Activated naive CD8-positive, alpha-beta T cell treated with anti-CD3 and anti-CD28 coated beads for 36 hours (primary cell): ENCODE data around the gene USF1. TPM values are rescaled to one million over a fixed set of nuclear protein-coding genes. Genes with fewer than 3 reads are reported as not detected.
"Not testable (repeated sequence)": the region's sequence is repeated elsewhere in the genome, so short reads cannot be mapped to it uniquely, and the experiment has no call there.

Experiments
- DNase-seq: peaks from one replicate; pipeline ENCODE4 v3.0.0; 2021
- H3K27ac Mint-ChIP-seq: one replicate; pipeline ENCODE4 v1.8.0; 2022; ENCODE audit warnings: mild to moderate bottlenecking, moderate library complexity, mixed read lengths
- H3K27me3 Mint-ChIP-seq: one replicate; pipeline ENCODE4 v1.8.0; 2022; ENCODE audit warnings: mild to moderate bottlenecking, mixed read lengths
- H3K36me3 Mint-ChIP-seq: one replicate; pipeline ENCODE4 v1.8.0; 2021; ENCODE audit warnings: mild to moderate bottlenecking, mixed read lengths
- H3K4me1 Mint-ChIP-seq: one replicate; pipeline ENCODE4 v1.8.0; 2021; ENCODE audit warnings: mixed read lengths
- H3K4me3 Mint-ChIP-seq: one replicate; pipeline ENCODE4 v1.8.0; 2022; ENCODE audit warnings: mild to moderate bottlenecking, moderate library complexity, mixed read lengths
- H3K9me3 Mint-ChIP-seq: one replicate; pipeline ENCODE4 v1.8.0; 2022; ENCODE audit warnings: mixed read lengths
- total RNA-seq, 2 experiments: library from RNA; stranded (reverse); gene quantifications; one replicate each; pipeline ENCODE4 v1.2.3, GENCODE V29; 2021

USF1 gene
- total RNA-seq, 2 experiments from 2014 or later, result 57.0 to 62.0 TPM

GRCh38 chr1:161069241-161069640 lies 23.5 kb upstream of the USF1 start:
- Mint-ChIP-seq H3K4me3 (peak overlapping the region; percentile 95), H3K27ac (peak overlapping the region; percentile 96), H3K36me3 (peaks cover 35% of the 10 kb centered on the region), H3K4me1 (peaks cover 58% of the 10 kb centered on the region), H3K9me3 (peaks cover 3% of the 10 kb centered on the region), H3K27me3 (no peaks in the 10 kb centered on the region)
- DNase-seq, result no peak

- peaks cover 41% of the 10 kb centered on the region for H3K36me3 Mint-ChIP-seq
- DNase-seq, result peak; percentile 87
- peak overlapping the region; percentile 96 for H3K27ac Mint-ChIP-seq
- peaks cover 64% of the 10 kb centered on the region for H3K4me1 Mint-ChIP-seq
- peak overlapping the region; percentile 95 for H3K4me3 Mint-ChIP-seq
- H3K9me3 Mint-ChIP-seq, result peaks cover 3% of the 10 kb centered on the region
- no peaks in the 10 kb centered on the region for H3K27me3 Mint-ChIP-seq
Observed at GRCh38 chr1:161068306-161069234, 22.8 kb upstream of the USF1 start.

- Mint-ChIP-seq H3K4me1 (peaks cover 70% of the 10 kb centered on the region), H3K27me3 (no peaks in the 10 kb centered on the region), H3K4me3 (peak overlapping the region; percentile 95), H3K9me3 (peaks cover 3% of the 10 kb centered on the region), H3K36me3 (peaks cover 58% of the 10 kb centered on the region), H3K27ac (peak overlapping the region; percentile 96)
- DNase-seq, result no peak
Observed at GRCh38 chr1:161066694-161067093, 20.9 kb upstream of the USF1 start.

- not testable (repeated sequence) for DNase-seq, H3K27ac Mint-ChIP-seq, H3K9me3 Mint-ChIP-seq, H3K27me3 Mint-ChIP-seq
- Mint-ChIP-seq H3K36me3 (peaks cover 65% of the 10 kb centered on the region), H3K4me3 (peak overlapping the region; percentile 25), H3K4me1 (peaks cover 68% of the 10 kb centered on the region)
Observed at GRCh38 chr1:161065681-161066080, 19.9 kb upstream of the USF1 start.

- Mint-ChIP-seq H3K36me3 (peaks cover 72% of the 10 kb centered on the region), H3K4me3 (peak overlapping the region; percentile 55), H3K27ac (peak overlapping the region; percentile 64), H3K4me1 (peaks cover 74% of the 10 kb centered on the region)
- H3K9me3 Mint-ChIP-seq, DNase-seq, H3K27me3 Mint-ChIP-seq: not testable (repeated sequence)
Observed at GRCh38 chr1:161063936-161064335, 18.2 kb upstream of the USF1 start.

- Mint-ChIP-seq H3K27ac (peak overlapping the region; percentile 82), H3K4me1 (peaks cover 61% of the 10 kb centered on the region), H3K36me3 (peaks cover 56% of the 10 kb centered on the region)
Observed at GRCh38 chr1:161061419-161061818, 15.6 kb upstream of the USF1 start.

GRCh38 chr1:161059293-161059692 lies 13.5 kb upstream of the USF1 start:
- Mint-ChIP-seq H3K27me3 (no peaks in the 10 kb centered on the region), H3K36me3 (peaks cover 55% of the 10 kb centered on the region), H3K9me3 (no peaks in the 10 kb centered on the region), H3K27ac (peak overlapping the region; percentile 82), H3K4me3 (no peak overlapping the region), H3K4me1 (peaks cover 47% of the 10 kb centered on the region)
- DNase-seq, result no peak

More at GRCh38 chr1:161061419-161061818, 15.6 kb upstream of the USF1 start:
- H3K27me3 Mint-ChIP-seq, result no peaks in the 10 kb centered on the region
- DNase-seq, result no peak
- no peaks in the 10 kb centered on the region for H3K9me3 Mint-ChIP-seq
- H3K4me3 Mint-ChIP-seq, result no peak overlapping the region

- no peak overlapping the region for H3K27ac Mint-ChIP-seq
- peaks cover 40% of the 10 kb centered on the region for H3K36me3 Mint-ChIP-seq
- no peaks in the 10 kb centered on the region for H3K27me3 Mint-ChIP-seq
- H3K4me1 Mint-ChIP-seq, result peaks cover 16% of the 10 kb centered on the region
- no peaks in the 10 kb centered on the region for H3K9me3 Mint-ChIP-seq
- DNase-seq, result no peak
- no peak overlapping the region for H3K4me3 Mint-ChIP-seq
Observed at GRCh38 chr1:161054805-161055204, 9.0 kb upstream of the USF1 start.

- H3K27ac Mint-ChIP-seq, result peak overlapping the region; percentile 52
- H3K36me3 Mint-ChIP-seq, result peaks cover 40% of the 10 kb centered on the region
Observed at GRCh38 chr1:161054232-161054631, 8.5 kb upstream of the USF1 start.

GRCh38 chr1:161052899-161053298 lies 7.1 kb upstream of the USF1 start:
- Mint-ChIP-seq H3K4me1 (peaks cover 12% of the 10 kb centered on the region), H3K27me3 (no peaks in the 10 kb centered on the region), H3K9me3 (no peaks in the 10 kb centered on the region), H3K4me3 (no peak overlapping the region), H3K36me3 (peaks cover 49% of the 10 kb centered on the region), H3K27ac (no peak overlapping the region)
- DNase-seq, result no peak

More at GRCh38 chr1:161054232-161054631, 8.5 kb upstream of the USF1 start:
- DNase-seq, result no peak
- Mint-ChIP-seq H3K4me3 (no peak overlapping the region), H3K27me3 (no peaks in the 10 kb centered on the region), H3K4me1 (peaks cover 11% of the 10 kb centered on the region), H3K9me3 (no peaks in the 10 kb centered on the region)

GRCh38 chr1:161051219-161051618 lies 5.4 kb upstream of the USF1 start:
- no peak for DNase-seq
- Mint-ChIP-seq H3K4me3 (no peak overlapping the region), H3K36me3 (peaks cover 54% of the 10 kb centered on the region), H3K4me1 (peaks cover 22% of the 10 kb centered on the region), H3K27me3 (no peaks in the 10 kb centered on the region), H3K27ac (no peak overlapping the region), H3K9me3 (no peaks in the 10 kb centered on the region)

- Mint-ChIP-seq H3K4me3 (no peak overlapping the region), H3K27ac (peak overlapping the region; percentile 52)
- no peak for DNase-seq
Observed at GRCh38 chr1:161048949-161049722, 3.4 kb upstream of the USF1 start.

GRCh38 chr1:161047436-161048420 lies 2.0 kb upstream of the USF1 start:
- no peak overlapping the region for H3K4me3 Mint-ChIP-seq
- H3K27me3 Mint-ChIP-seq, result no peaks in the 10 kb centered on the region

More at GRCh38 chr1:161048949-161049722, 3.4 kb upstream of the USF1 start:
- Mint-ChIP-seq H3K36me3 (peaks cover 63% of the 10 kb centered on the region), H3K4me1 (peaks cover 24% of the 10 kb centered on the region), H3K9me3 (no peaks in the 10 kb centered on the region), H3K27me3 (no peaks in the 10 kb centered on the region)

GRCh38 chr1:161046605-161047228 lies 940 bp upstream of the USF1 start:
- peak overlapping the region; percentile 96 for H3K4me3 Mint-ChIP-seq
- peaks cover 27% of the 10 kb centered on the region for H3K4me1 Mint-ChIP-seq
- H3K36me3 Mint-ChIP-seq, result peaks cover 52% of the 10 kb centered on the region
- H3K27ac Mint-ChIP-seq, result peak overlapping the region; percentile 99
- H3K27me3 Mint-ChIP-seq, result no peaks in the 10 kb centered on the region
- no peak for DNase-seq
- H3K9me3 Mint-ChIP-seq, result no peaks in the 10 kb centered on the region

More at GRCh38 chr1:161047436-161048420, 2.0 kb upstream of the USF1 start:
- no peak for DNase-seq
- no peaks in the 10 kb centered on the region for H3K9me3 Mint-ChIP-seq
- peak overlapping the region; percentile 99 for H3K27ac Mint-ChIP-seq
- H3K36me3 Mint-ChIP-seq, result peaks cover 57% of the 10 kb centered on the region
- peaks cover 25% of the 10 kb centered on the region for H3K4me1 Mint-ChIP-seq
